ENCODE measurements around the gene UNC119B.

UNC119B gene

GRCh38 chr12:120767071-120768024, 57.1 kb downstream of the UNC119B start:
- ChIA-PET POLR2A (no interaction called here), CTCF (no interaction called here)
- H3K9me3 ChIP-seq (ENCODE audit: control insufficient read depth, insufficient read depth, low read depth, low read length), result no peaks in the 10 kb centered on the region
- peaks cover 4 to 70% of the 10 kb centered on the region in 2 experiments; a peak in 2 of 3 replicates for H3K36me3 ChIP-seq (ENCODE audit: control insufficient read depth in 2 of 2, insufficient read depth in 1 of 2, low read length in 2 of 2)
- H3K4me1 ChIP-seq (ENCODE audit: control insufficient read depth, insufficient read depth, low read length), result no peaks in the 10 kb centered on the region
- H3K27ac ChIP-seq (ENCODE audit: extremely low read depth, low read depth, low read length), result no peak overlapping the region
- TF ChIP-seq ZNF777 (tag by site-specific recombination; IDR thresholded peaks at IDR 0.05; ENCODE audit: borderline replicate concordance) (no peak), KLF9 (tag by site-specific recombination; IDR thresholded peaks at IDR 0.05; ENCODE audit: low read depth) (no peak), FEZF1 (tag by site-specific recombination; IDR thresholded peaks at IDR 0.05) (no peak), TRIM28 (IDR thresholded peaks at IDR 0.05; ENCODE audit: borderline replicate concordance, low read length) (no peak), ZNF155 (tag by site-specific recombination; IDR thresholded peaks at IDR 0.05) (no peak), ZNF555 (tag by site-specific recombination; conservative IDR thresholded peaks at IDR 0.05) (no peak), BCL11A (tag by site-specific recombination; IDR thresholded peaks at IDR 0.05; ENCODE audit: low read depth) (no peak), HOXC10 (CRISPR knock-in tag; IDR thresholded peaks at IDR 0.05) (no peak), PRDM6 (tag by site-specific recombination; IDR thresholded peaks at IDR 0.05) (no peak), ZEB2 (tag by site-specific recombination; IDR thresholded peaks at IDR 0.05) (no peak), SALL2 (tag by site-specific recombination; IDR thresholded peaks at IDR 0.05; ENCODE audit: borderline replicate concordance) (no peak), ZNF837 (tag by site-specific recombination; IDR thresholded peaks at IDR 0.05) (no peak), YY2 (tag by site-specific recombination; IDR thresholded peaks at IDR 0.05) (no peak), SP7 (tag by site-specific recombination; IDR thresholded peaks at IDR 0.05) (no peak), ZNF248 (tag by site-specific recombination; IDR thresholded peaks at IDR 0.05) (no peak)
- TF ChIP-seq, protein P1, sequence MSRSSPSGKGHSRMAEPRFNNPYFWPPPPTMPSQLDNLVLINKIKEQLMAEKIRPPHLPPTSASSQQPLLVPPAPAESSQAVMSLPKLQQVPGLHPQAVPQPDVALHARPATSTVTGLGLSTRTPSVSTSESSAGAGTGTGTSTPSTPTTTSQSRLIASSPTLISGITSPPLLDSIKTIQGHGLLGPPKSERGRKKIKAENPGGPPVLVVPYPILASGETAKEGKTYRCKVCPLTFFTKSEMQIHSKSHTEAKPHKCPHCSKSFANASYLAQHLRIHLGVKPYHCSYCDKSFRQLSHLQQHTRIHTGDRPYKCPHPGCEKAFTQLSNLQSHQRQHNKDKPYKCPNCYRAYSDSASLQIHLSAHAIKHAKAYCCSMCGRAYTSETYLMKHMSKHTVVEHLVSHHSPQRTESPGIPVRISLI (tag by site-specific recombination; IDR thresholded peaks at IDR 0.05), result no peak
- TF ChIP-seq, protein P2, sequence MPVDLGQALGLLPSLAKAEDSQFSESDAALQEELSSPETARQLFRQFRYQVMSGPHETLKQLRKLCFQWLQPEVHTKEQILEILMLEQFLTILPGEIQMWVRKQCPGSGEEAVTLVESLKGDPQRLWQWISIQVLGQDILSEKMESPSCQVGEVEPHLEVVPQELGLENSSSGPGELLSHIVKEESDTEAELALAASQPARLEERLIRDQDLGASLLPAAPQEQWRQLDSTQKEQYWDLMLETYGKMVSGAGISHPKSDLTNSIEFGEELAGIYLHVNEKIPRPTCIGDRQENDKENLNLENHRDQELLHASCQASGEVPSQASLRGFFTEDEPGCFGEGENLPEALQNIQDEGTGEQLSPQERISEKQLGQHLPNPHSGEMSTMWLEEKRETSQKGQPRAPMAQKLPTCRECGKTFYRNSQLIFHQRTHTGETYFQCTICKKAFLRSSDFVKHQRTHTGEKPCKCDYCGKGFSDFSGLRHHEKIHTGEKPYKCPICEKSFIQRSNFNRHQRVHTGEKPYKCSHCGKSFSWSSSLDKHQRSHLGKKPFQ (tag by site-specific recombination; IDR thresholded peaks at IDR 0.05), result no peak
- H3K4me3 ChIP-seq (ENCODE audit: low read depth, low read length), result no peak overlapping the region

GRCh38 chr12:120771097-120771496, 60.8 kb downstream of the UNC119B start:
- Histone ChIP-seq H3K27ac (ENCODE audit: extremely low read depth, low read depth, low read length) (no peak overlapping the region), H3K4me1 (ENCODE audit: control insufficient read depth, insufficient read depth, low read length) (no peaks in the 10 kb centered on the region), H3K4me3 (ENCODE audit: low read depth, low read length) (no peak overlapping the region), H3K36me3 (ENCODE audit: control insufficient read depth in 2 of 2, insufficient read depth in 1 of 2, low read length in 2 of 2) (peaks cover 0 to 55% of the 10 kb centered on the region in 2 experiments; a peak in 2 of 3 replicates), H3K9me3 (ENCODE audit: control insufficient read depth, insufficient read depth, low read depth, low read length) (no peaks in the 10 kb centered on the region)
- CTCF ChIA-PET, result interaction anchor here (0.6 to 1.5 kb wide), 4 partner anchors 13 to 200 kb away, joined by 3 to 6 read pairs (median 4); no protein-coding TSS in a partner anchor
- TF ChIP-seq ZNF548 (tag by site-specific recombination; IDR thresholded peaks at IDR 0.05) (no peak), ZIC2 (tag by site-specific recombination; IDR thresholded peaks at IDR 0.05) (peak; percentile 48)
- POLR2A ChIA-PET, result no interaction called here

Data from HEK293 (cell line).